ENCODE measurements around the gene DMXL1.

DMXL1 gene

DNA sequence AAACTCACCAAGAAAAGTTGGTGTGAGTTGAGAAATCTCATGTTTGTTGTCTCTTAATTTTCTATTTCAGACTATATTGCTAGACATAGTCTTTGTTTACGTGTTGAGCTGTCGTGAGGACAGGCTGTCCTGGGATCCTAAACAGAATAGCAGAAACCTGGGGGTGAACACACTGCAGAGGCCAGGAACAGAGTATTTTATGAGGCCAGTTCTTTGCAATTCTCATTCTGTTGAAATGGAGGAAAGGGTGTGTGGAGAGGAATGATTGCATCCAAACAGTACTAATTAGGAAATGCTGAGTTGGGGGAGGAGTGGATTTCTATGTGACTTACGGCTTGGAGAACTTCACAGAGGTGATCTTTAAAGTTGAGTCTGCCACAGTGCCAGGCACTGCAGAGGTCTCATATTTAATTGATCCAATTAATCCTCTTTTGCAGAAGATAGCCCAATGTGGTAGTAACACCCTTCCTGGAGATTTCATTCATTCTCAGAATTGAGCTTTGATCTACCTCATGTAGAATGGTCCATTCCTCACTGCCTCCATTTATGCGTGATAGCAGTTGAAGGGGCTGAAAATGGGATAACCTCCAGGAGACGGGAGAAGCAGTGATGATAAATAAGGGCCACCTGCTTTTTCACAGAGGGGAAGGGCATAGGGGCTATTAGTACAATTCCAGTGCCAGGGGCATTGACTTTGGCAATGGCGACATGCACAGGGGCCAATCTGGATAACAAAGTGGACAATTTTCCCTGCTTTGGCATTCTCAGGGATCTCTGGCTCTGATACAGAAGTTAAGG is 200.3 kb downstream of the DMXL1 start:
- DNase-seq (ENCODE audit: low read depth), result no peak

DNA sequence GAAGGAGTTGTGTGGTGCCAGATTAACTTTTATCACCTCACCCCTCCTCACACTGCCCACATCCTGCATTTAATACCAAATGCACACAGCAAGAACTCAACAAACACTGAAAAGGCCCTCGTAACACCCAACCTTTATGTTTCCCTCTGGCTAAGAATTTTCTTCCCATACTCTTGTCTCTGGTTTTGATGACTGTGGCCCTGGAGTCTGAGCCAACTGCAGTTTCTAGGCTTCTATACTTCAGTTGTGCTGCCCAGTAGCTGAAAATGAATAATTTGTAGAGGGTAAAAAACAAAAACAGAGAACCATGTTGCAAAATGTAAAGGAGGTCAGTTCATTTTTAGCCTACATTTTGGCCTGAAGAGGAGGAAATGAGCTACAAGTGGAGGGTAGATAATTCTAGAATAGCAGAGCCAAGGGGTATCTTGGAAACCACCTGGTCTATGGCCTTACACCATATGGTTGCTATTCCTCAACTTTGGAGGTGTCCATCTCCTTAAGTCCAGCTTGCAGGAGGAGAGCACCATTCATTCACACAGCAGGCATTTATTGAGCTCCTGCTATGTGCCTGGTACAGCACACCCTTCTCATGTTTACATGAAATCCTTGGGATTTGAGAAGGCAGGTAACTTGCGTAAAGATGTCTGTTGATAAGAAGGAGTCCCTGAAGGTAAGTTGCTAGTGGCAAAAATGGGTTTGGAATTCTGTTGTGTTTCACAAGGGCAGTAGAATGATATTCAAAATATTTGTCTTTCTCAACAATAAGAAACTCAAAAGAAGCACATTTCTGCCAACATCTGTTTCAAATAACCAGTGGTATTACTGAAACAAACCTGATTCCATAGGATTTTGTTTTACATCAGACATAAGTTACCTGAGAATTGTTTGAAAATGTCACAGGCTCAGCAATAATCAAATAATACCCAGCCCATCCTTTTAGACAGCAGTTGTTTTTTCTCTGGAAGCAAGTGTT is 201.2 kb downstream of the DMXL1 start:
- DNase-seq (ENCODE audit: low read depth), result no peak

DNA sequence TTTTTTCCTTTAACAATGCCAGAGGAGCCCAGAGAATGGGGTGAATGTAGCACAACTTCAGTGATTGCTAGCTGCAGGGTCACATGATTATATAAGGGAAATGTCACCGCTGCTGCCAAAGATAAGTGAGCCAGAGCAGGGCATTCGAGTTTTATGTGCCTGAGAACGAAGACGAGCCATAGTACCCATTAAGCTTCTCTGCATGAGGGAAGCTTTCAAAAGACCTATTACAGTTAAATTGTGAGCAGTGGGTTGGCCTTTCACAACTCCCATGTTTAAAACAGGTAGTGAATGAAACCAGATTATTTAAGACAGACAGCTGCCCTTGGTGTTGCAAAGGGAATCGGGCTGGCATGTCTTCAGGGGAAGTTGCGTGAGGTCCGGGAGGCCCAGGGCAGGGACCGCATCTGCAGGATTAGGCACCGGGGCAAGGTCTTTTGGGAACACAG is 202.5 kb downstream of the DMXL1 start:
- DNase-seq (ENCODE audit: low read depth), result no peak

DNA sequence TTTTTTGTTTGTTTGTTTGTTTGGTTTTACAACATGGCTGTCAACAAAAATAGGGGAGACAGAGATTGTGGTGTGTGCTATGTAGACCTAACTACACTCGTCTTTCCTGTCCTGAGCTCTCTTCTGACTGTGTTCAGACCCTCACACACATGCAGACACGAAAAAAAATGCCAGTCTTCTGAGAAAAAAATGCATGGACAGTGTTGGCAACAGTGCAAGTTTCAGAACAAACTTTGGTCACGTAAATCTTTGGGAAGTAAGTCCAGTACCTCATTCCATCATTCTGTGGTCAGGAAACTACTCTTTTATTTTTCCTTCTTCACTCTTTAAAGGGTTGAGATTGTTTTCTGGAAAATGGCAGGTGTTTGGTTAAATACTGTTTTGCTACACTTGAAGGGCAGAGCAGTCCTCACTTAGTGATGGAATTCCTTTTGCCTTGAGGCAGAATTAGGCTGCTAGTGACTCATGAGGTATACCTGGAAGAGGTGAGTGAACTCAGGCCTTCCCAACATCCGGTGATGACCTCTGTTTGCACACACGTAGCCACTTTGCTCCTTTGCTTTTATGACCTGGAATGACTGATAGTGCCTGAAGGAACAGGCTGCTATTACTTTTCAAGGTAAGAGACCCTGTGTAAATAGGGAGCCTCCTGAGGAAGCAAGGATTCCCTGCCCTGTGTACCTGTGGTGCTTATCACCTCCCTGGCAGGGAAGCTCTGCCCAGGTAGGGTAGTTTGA is 203.3 kb downstream of the DMXL1 start:
- DNase-seq (ENCODE audit: low read depth), result no peak

DNA sequence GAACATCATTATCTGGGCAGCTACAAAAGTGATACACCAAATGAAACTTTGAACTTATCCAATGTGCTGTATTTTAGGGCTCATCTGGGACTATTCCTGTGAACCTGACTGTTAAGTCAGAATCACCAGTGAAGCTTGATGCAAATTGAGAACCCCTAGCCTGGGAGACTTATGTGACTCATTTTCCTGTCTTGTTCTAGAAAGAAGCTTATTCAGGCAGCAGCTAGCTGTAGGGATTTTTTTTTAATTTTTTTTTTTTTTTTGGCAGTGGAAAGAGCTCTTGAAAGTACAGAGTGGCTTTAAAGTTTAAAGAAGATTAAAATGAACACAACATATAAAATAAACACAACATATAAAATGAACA is 203.9 kb downstream of the DMXL1 start:
- no peak for DNase-seq (ENCODE audit: low read depth)

DNA sequence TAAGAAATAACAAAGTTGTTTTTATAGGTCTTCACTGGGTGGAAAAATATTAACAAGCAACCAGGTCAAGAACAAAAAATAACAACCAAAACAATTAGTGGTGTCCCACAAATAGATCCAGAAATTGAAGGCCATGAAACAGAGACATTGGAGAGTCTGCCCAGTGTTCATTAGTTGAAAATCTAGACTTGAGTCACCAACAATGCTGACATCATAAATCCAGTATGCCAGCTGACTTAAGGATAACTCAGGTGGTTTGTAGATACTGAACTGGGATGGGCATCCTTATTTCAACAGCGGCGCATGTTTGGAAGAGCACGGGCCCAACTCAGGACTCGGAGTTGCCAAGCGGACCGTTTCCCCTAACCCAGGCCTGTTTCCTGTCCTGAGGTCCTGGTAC is 204.3 kb downstream of the DMXL1 start:
- no peak for DNase-seq (ENCODE audit: low read depth)

DNA sequence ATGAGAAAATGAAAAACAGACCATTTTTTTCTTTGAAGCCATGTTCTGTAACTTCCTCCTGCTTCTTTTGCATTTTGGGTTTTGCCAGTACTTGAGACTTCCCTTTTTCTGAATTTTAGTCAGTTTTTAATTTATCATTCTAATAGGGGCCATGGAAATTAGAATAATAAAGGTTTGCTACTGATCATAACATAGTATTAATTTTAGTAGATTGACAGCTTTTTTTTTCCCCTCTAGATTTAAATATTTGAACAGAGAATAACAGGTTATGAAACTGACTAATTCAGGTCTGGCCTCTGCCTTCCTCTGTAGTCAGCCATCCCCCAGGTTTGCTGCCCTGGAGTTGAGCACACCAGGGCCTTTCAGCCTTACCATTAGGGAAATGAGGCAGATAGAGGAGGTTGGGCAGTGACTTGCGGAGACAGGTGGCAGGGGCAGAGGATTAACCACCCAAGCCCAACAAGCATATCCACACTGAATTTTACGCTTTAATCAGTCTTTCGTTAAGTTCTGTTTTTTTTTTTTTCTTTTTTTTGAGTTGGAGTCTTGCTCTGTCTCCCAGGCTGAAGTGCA is 204.8 kb downstream of the DMXL1 start:
- DNase-seq (ENCODE audit: low read depth), result peak; percentile 36

DNA sequence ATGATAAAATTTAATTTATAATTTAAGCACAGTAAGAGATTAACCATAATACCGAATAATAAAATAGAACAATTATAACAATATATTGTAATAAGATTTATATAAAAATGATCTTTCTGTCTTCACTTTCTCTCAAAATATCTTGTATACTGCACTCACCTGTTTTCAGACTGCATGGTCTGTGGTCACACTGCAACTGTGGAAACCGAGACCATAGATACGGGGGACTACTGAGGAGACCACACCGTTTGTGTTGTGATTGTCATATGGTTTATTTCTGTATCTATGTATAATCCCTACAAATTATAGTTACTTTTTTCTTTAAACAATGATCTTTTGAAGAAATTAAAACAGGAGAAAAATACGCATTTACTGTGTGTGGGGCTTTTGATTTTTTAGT is 206.1 kb downstream of the DMXL1 start:
- DNase-seq (ENCODE audit: low read depth), result no peak

DNA sequence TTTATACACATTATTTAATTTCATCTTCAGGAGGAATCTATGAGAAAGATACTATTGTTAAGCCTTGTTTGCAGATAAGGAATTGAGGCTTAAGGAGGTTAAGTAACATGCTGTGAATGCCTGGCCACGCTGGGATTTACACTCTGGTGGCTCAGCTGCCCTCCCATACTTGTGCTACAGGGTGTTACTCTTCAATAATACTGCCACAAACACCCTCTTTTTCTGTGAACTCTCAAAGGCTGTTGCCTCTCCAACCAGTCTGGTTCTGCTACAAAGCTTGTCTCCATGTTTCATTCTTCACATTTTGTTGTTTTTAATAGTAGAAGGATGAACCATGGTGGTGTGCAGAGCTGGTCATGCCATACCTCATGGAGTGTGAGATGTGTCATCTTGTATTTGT is 208.2 kb downstream of the DMXL1 start:
- no peak for DNase-seq (ENCODE audit: low read depth)

DNA sequence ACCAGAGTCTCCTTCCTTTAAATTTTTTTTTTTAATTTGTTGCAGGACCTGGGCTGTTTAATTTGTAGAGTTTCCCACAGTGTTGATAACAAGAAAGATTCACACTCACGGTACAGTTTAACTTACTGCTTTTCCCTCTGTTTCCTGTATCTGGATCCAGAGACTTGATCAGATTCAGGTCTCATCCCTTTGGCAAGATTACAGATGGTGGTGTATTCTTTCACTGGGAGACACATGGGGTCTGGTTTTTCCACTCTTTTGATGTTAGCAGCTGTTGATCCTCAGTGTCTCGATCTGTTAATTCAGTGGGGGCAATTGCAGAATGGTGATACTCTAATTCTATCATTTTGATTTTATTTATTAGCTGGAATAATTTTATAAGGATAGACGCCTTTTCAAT is 209.5 kb downstream of the DMXL1 start:
- no peak for DNase-seq (ENCODE audit: low read depth)

DNA sequence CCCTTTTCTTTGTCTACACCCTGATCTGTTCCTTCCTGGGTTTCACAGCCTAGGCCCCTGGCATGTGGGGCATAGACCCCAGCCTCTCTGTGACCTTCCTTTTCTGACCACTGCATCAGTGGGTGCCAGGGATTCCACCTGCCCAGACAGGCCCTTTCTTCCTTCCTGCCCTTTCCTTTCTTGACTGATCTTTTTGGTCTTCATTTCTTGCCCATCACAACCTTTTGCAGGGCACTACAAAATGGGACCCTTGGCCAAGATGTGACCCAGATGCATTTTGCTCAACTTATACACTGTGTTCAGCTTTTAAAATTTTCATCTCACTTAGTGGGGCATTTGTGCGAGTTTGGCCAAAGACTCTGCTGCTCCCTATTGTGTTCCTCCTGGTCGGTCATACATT is 211.7 kb downstream of the DMXL1 start:
- no peak for DNase-seq (ENCODE audit: low read depth)

DNA sequence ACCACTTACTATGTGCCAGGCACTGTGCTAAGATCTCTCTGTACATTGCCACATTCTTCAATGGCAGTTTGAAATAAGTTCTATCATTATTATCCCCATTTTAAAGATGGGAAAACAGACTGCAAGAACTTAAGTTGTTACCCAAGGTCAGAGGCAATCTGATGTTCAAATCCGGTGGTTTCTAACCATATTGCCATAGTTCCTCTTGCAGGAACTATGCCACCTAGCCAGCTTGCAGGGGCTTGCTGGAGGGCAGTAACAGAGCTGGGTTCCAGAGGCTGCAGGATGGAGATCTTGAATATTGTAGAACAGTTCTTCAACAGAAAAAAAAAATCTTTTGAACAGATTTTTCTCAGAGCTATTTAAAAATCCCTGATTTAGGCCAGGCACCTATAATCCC is 213.1 kb downstream of the DMXL1 start:
- DNase-seq (ENCODE audit: low read depth), result no peak

DNA sequence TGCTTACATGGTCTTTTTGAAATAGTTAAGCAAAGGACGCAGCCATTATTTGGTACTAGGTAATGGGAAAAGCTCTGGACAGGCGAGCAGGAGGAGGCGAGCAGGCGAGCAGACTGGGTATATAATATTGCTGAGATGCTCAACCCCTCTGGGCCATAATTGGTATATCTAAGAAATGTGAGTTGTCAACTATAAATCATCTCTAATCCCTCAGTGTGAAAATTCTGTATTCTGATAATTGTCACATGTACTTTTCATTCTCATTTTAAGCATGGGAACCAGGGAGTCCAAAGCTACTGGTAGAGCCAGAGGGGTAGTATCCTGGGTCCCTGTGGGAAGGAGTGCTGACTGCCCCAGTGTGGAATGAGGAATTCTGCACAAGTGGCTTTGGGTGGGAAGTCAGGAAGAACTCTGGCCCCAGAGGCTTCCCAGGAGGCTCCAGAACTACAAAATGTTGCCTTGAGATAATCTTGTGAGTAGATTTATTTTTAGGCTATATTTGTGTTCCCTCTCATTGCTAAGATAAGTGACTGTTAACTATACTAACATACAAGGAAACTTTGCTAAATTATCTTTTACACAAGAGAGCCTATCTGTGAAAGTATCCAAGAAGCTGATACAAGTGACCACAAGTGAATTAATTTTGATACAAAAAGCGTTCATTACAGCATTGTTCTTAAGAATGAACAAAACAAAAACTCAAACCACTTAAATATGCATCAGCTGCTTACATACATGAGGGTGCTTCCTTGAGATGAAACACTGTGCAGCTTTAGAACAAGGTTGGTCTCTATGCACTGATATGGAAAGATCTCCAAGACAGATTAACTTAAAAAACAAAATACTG is 214.4 kb downstream of the DMXL1 start:
- no peak for DNase-seq (ENCODE audit: low read depth)

DNA sequence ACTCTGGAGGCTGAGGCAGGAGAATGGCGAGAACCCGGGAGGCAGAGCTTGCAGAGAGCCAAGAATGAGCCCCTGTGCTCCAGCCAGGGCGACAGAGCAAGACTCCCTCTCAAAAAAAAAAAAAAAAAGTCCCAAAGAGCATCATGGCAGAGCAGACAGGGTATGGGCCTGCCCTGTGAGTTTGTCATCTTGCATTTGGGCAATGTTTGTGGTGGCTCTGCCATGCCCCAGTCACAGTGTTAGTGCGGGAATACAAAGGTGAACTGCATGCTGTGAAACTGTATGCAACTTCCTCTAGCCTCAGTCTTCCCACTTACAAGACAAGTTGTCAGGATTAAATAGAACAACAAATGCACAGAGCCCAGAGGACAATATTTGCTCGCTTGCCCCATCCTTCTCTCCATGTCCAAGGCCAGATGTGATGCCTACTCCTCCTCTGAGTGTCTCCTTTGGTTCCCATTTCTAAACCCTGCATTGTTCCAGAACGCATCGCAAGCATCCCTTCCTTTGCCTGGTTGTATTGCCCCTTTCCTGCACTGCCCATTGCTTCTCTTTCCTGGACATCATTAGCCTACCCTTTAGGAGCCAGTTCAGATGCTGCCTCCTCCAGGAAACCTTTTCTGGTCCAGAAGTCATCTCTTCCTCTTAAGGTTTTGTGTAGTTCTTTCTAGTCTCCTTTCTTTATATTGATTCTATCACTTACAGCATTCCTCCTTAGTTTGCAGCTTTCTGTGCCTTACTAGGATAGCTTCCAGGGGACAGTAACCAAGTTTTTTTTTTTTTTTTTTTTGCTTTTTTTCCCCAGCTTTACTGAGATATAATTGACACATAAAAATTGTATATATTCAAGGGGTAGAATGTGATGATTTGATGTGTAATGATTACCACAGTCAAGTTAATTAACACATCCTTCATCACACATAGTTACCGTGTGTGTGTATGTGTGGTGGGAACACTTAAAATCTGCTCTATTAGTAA is 215.9 kb downstream of the DMXL1 start:
- no peak for DNase-seq (ENCODE audit: low read depth)

DNA sequence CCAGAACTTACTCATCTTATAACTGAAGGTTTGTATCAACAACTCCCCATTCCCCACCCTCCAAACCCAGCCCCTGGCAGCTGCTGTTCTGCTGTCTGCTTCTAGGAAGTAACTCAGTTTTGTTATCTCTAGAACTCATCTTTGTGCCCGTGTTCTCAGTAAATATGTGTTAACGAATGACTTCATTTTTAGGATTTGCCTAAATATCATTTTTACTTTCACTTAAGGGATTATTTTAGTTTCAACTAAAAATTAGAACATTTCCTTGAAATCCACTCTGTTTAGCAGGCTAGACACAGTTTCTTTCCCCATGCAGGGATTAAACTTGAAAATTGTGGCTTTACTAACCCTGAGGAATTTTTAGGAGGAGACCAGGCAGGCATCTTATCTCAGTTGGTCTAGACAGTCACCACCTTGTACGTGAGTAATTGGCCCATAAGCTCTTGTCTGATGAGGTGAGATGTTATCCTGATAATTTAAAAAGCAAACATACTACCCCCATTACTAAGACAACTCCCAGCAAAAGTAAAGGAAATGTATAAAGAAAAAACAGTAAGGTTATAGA is 216.7 kb downstream of the DMXL1 start:
- no peak for DNase-seq (ENCODE audit: low read depth)

DNA sequence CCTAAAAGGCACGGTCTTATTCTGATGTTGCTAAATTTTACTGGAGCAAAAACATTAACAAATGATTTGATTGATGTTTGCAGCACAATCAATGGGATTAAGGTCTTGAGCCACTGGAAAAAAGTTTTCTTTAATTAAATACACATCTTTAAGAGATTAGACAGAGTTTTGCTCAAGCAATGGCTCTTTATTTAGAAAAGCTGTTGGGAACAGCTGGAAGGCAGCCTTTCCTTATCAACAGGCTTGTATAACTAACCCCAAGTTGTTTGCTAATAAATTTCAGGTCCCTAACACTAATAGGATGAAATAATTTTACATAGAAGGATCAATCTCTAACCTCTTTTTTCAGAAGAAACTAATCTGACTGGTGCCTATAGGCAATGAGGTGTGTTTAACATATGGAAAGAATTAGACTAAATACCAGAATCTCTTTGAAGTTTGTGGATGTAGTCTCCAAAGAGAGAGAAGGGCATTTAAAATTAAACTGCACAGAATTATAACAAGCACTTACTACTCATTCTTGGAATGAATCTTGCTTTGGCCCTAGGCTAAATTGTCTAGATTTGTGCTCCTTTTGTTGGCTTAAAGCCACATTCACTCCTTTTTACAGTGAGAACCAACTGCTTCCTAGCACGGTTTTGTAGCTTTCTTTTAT is 217.6 kb downstream of the DMXL1 start:
- DNase-seq (ENCODE audit: low read depth), result no peak

DNA sequence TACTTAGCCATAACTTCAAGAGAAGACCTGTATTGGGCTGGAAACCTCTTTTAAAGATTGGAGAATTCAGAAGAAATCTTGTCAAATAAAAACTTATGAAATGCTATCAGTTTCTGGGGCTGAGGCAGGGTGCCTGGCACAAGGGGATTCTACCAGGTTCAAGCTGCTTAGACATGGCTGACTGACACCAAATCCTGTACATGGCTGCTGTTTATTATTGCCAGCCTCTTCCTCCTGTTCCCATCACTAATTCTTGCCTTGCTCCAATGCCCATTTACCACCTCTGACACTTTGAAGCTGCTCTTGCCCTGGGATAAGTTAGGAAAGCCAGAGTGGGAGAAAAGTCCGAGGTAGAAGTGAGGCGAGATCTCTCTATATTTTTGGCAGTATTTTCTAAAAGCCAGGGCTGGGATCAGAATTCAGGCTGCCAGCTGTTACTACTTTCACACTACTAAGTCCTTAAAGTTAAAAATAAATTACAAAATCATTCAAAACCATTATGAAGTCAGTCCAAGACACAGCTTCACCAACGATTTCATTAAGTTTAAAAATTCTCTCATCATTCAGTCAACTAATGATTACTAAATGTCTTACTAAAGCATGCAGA is 218.7 kb downstream of the DMXL1 start:
- DNase-seq (ENCODE audit: low read depth), result no peak

DNA sequence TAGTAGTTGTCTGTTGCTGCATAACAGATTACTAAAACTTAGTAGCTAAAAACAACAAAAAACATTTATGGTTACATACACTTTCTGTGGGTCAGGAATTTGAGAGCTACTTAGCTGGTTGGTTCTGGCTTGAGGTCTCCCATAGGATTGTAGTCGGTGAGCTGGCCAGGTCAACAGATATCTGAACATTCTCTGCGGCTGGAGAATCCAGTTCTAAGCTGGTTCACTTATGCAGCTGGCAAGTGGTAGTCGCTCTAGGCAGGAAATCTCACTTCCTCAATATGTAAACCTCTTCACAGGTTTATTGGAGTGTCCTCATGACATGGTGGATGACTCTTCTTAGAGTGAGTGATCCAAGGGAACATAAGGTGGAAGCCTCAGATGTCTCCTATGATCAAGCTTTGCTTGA is 219.3 kb downstream of the DMXL1 start:
- DNase-seq (ENCODE audit: low read depth), result no peak

DNA sequence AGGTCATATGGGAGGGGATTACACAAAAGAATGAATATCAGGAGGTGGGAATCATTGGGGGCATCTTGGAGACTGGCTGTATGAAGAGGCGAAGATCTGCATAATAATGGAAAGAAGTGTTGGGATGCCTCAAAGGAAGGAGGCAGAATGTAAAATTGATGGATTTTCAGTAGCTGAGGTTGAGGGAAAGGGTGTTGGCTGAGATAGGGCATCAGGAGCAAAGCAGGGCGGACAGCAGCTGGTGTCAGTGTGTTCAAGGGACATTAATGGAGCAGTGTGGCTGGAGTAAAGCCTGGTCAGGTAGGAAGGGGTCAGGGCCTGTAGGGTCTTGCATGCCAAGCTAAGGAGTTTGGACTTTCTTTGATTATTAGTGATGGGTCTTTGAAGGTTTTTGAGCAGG is 219.7 kb downstream of the DMXL1 start:
- DNase-seq (ENCODE audit: low read depth), result no peak

Data from activated T-cell treated with anti-CD3 and anti-CD28 coated beads for 48 hours (primary cell).